GM18858 (cell line): Measurements from ENCODE around the gene RNPEPL1.
A peak's percentile ranks its signal among the peaks of the same experiment; 100 is the strongest.

Experiments used
- ATAC-seq: cut with Tn5 transposase; IDR thresholded peaks from one replicate; pipeline ENCODE4 v1.9.1; 2021; ENCODE audit not compliant: unreplicated experiment

RNPEPL1 gene

DNA sequence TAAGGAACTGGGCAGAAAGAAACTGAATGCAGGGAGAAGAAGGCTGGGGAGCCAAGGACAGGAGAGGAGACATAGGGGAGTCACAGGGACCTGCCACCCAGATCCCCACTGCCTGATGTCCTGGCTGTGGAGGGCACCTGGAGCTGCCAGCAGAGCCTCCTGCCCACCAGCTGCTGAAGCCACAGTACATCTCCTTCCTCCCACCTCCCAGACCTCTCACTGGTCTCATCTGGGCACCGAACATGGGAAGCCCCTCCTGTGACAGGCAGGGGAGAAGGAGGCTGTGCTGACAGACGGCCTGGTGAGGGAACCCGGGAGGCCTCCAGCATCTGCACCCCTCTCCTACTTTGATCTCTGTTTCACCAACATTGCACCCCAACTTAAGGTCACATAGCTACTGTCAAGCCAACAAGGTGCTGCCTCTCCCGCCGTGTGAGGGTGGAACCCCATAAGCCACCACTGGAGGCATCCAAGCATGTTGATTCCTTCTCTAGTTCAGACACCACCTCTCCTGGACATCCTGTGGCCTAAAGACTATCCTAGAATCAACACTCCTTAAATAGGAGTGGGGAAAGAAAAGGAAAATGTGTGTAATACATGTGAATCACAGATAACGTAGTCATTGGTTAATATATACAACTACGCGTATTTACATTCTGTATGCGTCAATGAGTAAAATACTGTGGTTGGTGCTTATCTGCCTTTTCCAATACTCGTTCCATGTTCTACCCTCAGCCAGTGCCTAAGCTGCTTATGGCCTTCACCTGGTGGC lies 3.5 kb upstream of the RNPEPL1 start:
- ATAC-seq, result no peak

DNA sequence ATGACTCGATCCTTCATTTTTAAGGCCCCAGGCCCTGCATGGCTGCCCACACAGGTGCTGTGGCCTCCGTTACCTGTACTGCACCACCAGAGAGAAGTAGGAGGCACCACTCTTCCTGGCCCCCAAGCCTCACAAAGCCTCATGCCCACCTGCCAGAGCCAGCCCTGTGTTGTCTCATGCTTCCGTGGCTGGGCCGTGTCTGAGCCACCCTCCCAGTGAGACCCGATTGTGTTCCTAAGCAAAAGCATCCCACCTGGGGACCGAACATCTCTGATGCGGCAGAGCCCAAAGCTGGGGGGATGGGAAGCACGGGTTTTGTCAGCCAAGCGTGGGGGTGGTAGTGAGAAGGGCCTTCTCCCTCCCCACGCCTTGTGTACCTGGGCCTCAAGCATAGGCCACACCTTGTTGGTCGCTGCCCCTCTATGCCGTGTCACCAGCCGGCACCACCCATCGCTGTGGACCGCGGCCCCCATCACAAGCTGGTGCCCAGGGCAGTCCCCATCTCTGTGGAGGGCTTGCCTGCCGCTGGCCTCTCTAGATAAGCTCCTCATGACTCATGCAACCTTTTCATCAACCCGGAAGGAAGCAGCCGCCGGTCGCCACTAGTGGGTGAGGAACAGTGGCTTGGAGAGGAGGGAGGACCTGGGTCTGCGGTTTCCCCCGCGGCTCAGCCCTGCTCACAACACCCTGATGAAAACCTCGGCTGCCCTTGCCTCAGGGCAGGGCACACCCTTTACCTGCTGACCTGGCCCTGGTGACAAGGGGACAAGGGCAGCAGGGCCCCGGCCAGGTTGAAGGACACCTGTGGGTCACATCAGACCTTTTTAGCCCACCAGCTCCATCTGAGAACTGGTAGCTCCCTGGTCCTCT lies 2.7 kb upstream of the RNPEPL1 start:
- ATAC-seq, result peak; percentile 25

DNA sequence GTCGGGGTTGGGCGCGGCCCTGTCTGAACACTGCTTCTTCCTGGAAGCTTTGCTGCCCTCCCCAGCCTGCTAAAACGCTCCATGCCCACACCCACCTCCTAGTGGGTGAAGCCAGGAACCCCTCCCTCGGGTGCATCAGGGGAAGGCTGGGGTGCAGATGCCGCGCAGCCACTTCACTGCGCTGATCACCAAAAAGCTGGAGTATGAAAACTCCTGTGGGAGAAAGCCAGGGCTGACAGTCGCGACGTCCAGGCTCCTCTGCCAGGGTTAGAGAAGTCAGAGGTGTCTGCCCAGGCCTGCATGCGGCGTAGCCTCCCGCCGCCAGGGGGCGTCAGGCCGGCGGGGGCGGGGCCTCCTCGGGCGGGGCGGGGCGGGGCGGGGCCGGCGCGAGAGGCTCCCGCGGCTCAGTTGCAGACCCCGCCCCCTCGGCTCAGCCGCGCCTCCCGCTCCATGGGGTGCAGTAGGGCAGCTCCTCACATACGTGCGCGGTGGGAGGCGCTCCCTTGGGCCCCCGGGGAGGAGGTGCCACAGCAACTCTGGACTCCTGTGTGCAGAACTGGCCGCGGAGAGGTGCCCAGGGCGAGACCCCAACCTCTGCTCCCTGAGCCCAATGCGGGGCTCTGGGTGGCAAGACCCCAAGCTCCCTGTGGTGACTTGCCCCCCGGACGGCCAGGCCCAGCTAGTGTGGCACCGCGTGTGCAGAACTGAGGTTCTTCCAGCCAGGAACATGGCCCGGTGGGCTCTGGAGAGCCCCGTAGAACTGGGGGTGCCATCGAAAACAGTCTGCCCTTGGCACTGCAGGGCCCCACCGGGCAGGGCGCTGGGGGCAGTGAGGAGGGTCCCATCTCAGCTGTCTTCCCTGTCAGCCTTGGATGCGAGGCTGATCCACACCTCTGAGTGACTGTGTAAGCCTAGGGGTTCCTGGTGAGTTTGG lies 1.8 kb upstream of the RNPEPL1 start:
- peak; percentile 26 for ATAC-seq

DNA sequence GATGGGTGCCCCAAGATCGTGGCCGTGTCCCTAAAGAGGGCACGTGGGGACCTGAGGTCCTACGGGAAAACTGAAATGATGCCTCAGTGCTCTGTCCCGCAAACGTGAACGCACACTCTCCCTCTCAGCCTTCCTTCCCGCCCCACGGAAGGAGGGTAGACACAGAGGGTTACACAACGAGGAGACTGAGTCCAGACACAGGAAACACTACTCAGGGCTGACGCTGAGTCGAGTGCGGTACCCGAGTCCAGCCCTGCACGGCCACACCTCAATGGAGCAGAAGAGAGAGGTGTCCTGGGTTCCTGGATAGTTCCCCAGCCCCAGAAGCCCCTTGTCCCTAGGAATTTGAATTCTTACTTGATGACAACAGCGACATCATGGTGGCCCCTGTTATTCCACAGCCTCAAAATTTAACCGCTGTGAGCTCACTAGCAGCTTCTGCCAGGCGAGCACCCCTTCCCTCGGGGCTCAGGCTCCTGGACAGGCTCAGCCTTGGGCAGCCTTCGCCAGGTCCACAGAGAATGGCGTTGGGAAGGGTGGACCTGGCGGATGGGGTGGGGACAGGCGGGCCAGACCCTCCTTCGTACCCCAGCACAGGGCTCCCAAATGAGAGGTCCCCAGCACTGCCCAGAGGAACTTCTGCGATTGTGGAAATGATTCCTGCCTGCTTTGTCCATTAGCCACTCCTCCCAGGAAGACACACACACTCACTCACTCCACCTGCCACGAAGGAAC lies 980 bp upstream of the RNPEPL1 start:
- no peak for ATAC-seq

DNA sequence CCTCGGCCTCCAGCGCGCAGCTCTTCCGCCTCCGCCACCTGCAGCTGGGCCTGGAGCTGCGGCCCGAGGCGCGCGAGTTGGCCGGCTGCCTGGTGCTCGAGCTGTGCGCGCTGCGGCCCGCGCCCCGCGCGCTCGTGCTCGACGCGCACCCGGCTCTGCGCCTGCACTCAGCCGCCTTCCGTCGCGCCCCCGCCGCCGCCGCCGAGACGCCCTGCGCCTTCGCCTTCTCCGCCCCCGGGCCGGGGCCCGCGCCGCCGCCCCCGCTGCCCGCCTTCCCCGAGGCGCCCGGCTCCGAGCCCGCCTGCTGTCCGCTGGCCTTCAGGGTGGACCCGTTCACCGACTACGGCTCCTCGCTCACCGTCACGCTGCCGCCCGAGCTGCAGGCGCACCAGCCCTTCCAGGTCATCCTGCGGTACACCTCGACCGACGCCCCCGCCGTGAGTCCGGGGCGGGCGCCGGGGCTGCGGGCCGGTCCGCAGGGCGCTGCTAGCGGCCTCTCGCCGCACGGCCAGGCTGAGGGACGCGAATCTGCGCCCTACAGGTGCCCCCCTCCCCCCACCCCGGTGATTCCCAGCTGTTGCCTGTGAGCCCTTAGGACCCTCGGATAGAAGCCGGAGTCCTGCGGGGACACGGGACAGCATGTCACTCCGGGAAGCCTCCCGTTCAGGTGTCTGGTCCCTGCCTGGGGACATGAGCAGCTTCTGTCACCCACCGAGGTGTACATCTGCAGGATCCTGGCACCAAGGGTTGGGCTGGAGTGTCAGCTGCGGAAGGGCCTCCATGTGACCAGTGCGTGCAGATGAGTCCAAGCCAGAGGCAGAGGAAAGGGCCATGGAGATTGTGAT lies 616 bp downstream of the RNPEPL1 start:
- ATAC-seq, result no peak

DNA sequence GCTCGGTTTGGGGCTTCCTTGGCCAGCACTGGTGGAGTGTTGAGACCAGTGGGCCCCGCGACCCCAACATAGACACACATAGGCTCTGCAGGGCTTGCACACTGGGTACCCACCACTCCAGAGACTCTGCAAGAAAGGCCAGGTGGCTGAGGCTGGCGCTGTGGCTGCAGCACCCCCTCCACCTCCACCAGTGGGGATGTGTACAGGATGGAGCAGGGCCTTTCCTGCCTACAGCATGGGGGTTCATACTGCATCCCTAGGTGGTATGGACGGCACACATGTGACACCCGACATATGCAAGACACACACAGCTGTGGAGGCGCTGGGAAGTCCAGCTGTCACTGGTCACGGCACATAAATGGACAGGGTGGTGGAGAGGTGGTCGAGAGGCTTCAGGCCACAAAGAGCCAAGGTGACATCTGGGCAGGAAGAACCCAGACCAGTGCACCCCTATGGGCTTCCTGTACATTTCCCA lies 1.3 kb downstream of the RNPEPL1 start:
- no peak for ATAC-seq

DNA sequence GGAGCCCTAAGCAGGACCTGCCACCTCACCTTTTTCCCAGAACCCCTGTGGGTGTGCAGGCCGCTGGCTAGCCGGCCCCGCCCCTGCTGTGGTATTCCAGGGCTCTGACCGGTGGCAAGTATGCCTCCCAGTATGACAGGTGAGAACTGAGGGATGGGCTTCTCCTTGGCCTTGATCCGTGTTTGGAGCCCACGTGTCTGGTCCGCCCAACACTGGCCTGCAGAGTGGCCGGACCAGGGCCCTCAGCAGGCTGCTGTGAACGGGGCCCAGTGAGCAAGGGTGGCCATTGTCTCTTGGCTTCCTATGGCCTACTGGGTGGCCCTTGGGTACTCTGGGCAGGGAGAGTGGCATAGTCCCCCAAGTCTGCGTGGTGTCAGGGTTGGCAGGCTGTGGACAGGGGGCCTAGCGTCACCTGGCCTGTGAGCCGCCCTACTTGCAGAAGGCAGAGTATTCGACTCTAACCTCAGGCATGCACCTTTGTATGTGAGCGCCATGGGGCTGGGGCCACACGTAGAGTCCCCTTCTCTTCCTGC lies 1.8 kb downstream of the RNPEPL1 start:
- no peak for ATAC-seq

DNA sequence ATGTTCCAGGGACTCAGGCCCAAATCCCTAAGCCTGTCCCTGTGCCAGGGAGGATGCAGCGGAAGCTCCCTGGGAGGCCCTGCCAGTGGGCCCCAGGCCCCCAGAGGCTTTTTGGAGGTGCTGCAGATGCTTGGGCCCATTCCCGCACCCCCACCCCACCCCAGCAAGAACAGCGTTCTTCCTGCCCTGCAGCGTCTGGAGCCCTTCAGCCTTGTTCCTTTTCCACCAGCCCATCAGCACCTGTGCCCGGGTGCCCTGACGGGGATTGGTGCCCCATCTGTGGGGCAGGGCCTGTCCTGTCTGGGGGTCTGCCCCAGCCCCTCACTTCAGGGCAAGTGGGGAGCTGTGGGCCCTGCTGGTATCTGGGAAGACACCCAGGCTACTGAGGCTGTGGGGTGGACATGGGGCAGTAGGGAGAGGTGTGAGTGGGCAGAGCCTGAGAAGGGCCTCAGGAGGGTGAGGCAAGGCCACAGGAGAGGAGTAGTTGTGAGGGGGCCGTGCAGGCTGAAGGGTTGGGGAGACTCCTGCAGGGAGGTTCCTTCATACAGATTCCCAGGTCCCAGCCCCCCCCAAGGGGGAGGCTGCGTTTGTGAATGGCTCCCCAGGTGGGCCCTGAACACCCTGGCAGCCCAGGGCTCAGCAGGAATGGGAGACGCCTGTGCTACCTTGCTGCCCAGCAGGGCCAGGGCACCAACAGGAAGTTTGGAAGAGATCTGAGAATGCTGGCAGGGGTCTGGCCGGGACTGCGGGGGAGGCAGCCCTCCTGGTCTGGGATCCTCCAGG lies 2.4 kb downstream of the RNPEPL1 start:
- no peak for ATAC-seq

DNA sequence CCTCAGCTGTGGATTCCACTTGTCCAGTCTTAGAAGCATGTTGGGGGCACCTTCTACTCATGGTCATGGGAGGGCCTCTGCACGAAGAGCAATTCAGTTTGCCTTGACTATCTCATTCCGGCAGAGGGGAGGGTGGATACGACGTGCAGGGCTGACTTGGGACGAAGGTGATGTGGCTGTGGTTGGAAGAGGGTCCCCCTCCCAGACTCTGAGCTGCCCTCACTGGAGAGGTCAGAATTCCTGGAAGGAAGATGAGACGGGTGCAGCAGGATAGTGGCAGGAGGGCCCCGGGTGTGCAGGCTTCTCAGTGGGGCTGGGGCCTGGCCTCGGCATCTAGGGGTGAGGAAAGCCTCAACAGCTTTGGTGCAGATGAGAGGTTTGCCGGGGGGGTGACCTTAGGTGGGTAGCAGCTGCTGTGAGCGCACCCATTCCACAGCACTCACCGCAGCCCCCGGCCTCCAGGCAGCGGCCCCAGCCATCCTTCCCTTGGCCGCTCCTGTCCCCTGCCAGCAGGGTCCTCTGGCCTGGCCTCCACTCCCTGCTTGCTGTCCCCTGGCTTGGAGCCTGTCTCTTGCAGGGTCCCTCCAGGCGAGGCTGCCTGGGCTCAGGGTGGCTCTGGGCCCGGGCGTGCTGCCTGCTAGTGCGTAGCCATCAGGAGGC lies 3.2 kb downstream of the RNPEPL1 start:
- no peak for ATAC-seq

DNA sequence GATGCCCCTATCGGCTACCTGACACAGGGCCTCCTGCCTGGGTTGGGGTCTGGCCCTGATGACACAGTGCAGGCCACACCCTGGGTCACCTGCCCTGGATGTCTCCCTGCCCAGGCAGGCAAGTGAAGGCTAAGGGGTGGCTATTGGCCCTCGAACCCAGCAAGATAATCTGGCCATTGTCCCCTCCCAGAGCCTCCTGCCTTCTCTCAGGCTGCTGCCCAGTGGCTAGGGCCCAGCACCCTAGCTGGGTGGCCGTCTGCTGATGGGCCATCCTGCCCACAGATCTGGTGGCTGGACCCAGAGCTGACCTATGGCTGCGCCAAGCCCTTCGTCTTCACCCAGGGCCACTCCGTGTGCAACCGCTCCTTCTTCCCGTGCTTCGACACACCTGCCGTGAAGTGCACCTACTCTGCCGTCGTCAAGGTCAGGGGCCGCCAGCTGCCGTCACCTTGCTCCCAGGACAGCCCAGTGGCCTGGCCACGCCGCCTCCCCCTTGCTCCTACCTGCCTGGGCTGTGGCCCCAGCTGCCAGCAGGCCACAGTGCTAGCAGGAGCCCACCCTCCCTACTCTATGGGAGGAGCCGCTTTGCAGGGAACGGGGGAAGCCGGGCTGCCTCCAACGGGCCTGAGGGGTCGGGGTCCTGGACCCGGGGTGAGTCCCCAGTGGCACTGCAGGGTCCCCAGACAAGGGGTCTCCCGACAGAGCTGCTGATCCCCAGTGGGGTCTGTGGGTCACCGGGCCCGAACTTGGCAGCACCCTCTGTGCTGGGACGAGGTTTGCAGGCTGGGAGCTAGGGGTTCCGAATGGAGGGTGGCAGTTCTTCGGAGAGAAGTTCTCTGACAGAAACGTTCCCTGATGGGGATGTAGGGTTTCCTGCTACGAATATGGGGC lies 4.1 kb downstream of the RNPEPL1 start:
- no peak for ATAC-seq

DNA sequence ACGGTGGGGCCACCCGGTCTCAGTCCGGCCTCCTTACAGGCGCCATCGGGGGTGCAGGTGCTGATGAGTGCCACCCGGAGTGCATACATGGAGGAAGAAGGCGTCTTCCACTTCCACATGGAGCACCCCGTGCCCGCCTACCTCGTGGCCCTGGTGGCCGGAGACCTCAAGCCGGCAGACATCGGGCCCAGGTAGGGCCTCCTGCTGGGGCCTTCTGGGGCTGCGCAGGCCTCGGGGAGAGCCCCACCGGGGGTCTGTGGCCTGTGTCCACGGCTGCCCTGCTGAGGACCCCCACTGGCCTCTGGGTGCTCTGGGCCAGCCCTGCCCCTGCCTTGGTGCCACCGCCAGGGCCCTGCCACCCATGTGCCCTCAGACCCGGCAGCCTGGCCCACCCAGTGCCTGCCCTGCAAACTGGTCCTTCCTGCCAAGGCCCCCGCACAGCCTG lies 4.8 kb downstream of the RNPEPL1 start:
- no peak for ATAC-seq

DNA sequence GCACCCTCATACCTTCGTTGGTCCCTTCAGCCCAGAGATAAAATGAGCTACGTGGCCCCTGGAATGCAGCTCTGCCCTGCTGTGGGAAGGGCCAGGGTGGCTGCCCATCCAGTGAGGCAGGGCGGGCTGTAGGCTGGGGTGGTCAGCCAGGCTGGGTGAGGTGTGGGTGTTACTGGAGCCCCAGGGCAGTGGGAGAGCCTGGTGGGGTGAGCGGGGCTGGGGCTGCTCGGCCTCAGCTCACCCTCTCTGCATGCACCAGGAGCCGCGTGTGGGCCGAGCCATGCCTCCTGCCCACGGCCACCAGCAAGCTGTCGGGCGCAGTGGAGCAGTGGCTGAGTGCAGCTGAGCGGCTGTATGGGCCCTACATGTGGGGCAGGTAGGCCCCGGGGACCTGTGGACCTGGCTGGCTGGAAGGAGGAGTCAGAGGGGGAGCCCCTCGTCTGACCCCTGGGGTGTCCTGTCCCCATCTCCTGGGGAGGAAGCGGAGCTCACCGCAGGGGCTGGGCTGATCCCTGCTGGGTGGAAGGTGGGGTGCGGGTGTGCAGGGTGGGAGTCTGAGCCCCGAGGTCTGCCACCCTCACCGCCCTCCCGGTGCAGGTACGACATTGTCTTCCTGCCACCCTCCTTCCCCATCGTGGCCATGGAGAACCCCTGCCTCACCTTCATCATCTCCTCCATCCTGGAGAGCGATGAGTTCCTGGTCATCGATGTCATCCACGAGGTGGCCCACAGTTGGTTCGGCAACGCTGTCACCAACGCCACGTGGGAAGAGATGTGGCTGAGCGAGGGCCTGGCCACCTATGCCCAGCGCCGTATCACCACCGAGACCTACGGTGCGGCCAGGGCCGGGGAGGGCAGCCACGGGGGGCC lies 5.5 kb downstream of the RNPEPL1 start:
- ATAC-seq, result no peak

DNA sequence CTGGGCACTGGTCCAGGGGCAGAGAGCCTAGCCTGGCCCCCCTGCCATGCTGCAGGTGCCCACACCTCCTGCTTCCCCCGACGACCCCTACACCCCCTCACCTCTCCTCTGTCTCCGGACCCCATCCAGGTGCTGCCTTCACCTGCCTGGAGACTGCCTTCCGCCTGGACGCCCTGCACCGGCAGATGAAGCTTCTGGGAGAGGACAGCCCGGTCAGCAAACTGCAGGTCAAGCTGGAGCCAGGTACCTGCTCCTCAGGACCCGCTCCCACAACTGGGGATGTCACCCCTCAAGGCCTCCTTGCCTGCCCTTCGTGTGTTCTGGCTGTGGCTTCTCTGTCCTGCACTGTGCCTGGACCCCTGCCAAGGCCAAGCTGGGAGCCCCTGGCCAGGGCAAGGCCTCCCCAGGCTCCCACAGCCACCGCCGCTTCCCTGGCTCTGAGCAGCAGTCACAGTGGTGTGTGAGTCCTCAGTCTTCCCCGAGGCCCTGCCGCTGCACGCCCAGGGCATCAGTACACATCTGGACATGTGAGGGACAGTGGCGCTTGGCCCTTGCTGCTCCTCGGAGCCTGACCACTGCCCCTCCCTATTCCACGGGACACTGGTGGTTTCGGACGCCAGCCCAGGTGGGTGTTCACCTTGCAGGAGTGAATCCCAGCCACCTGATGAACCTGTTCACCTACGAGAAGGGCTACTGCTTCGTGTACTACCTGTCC lies 6.3 kb downstream of the RNPEPL1 start:
- no peak for ATAC-seq

DNA sequence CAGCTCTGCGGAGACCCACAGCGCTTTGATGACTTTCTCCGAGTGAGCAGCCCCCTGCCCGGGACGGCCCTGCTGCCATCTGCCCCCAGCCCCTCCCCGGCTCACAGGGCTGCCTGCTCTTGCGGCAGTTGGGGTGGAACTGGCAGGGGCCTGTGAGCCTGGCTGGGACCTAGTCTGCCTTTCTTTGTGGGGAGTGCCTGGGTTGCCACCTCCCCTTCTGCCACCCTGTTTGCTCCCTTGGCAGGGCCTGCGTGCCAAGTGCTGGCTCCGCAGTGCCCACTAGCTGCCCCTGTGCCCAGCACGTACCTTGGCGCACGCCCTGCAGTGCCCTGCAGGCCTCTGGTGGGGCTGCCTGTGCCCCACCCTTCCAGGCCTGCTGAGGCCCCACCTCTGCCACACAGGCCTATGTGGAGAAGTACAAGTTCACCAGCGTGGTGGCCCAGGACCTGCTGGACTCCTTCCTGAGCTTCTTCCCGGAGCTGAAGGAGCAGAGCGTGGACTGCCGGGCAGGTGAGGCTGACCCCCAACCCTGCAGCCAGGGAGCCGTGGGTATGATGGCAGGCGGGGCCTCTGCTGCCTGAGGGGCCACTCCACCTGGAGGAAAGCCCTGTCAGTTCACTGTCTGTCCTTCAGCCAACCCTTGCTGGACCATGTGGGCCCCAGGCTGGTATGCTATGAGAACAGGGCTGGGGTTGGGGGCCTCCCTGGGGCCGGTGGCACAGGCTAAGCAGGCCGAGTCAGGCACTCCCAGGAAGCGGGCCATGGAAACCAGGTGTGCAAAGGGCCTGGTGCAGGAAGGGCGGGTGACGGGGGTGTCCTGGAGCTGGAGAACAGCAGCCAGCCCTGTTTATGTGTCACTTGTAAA lies 7.0 kb downstream of the RNPEPL1 start:
- ATAC-seq, result no peak
